NOMO-1 (cell line): ENCODE results near the gene LZTS3.
"Not testable (repeated sequence)": the region's sequence is repeated elsewhere in the genome, so short reads cannot be mapped to it uniquely, and the experiment has no call there.

Experiments used
- DNase-seq, 2 experiments: peaks; one replicate each; lab custom pipeline; 2025; ENCODE audit not compliant: unreplicated experiment in 2 of 2; lab: John Stamatoyannopoulos, UW

Gene LZTS3

GRCh38 chr20:3193806-3194616 lies 20.7 kb upstream of the LZTS3 start:
- DNase-seq = no peak

- no peak for DNase-seq
Measured at GRCh38 chr20:3192226-3193015, 19.1 kb upstream of the LZTS3 start.

- no peak for DNase-seq
Measured at GRCh38 chr20:3190681-3191111, 17.3 kb upstream of the LZTS3 start.

GRCh38 chr20:3189561-3190131 lies 16.3 kb upstream of the LZTS3 start:
- no peak for DNase-seq

- DNase-seq = no peak
Measured at GRCh38 chr20:3188823-3189413, 15.6 kb upstream of the LZTS3 start.

GRCh38 chr20:3187861-3188260 lies 14.5 kb upstream of the LZTS3 start:
- DNase-seq = not testable (repeated sequence)

GRCh38 chr20:3183896-3184612 lies 10.7 kb upstream of the LZTS3 start:
- DNase-seq = no peak

GRCh38 chr20:3182429-3182828 lies 9.1 kb upstream of the LZTS3 start:
- DNase-seq = not testable (repeated sequence)

- DNase-seq = no peak
Measured at GRCh38 chr20:3181270-3181669, 7.9 kb upstream of the LZTS3 start.

GRCh38 chr20:3180319-3180718 lies 7.0 kb upstream of the LZTS3 start:
- no peak for DNase-seq

- DNase-seq = no peak
Measured at GRCh38 chr20:3177746-3178485, 4.6 kb upstream of the LZTS3 start.

GRCh38 chr20:3175270-3175669 lies 1.9 kb upstream of the LZTS3 start:
- DNase-seq = no peak

GRCh38 chr20:3174442-3175261 lies 1.3 kb upstream of the LZTS3 start:
- no peak for DNase-seq

GRCh38 chr20:3173610-3174441 lies 477 bp upstream of the LZTS3 start:
- peak; percentile 59 to 87 for DNase-seq

GRCh38 chr20:3172126-3172932 lies 1.0 kb downstream of the LZTS3 start:
- DNase-seq = no peak

- no peak for DNase-seq
Measured at GRCh38 chr20:3171391-3172125, 1.8 kb downstream of the LZTS3 start.
